SH-SY5Y (cell line): Measurements from ENCODE around the gene PIK3C2G.

Source experiments
- GATA2 ChIP-seq: IDR thresholded peaks from 2 replicates; pipeline ENCODE4 v1.6.1; 2011; ENCODE audit warnings: mild to moderate bottlenecking, low read depth, low read length
- GATA3 ChIP-seq: IDR thresholded peaks from 2 replicates; pipeline ENCODE4 v1.6.1; 2011; ENCODE audit warnings: low read depth, mild to moderate bottlenecking, low read length, moderate library complexity

DNA sequence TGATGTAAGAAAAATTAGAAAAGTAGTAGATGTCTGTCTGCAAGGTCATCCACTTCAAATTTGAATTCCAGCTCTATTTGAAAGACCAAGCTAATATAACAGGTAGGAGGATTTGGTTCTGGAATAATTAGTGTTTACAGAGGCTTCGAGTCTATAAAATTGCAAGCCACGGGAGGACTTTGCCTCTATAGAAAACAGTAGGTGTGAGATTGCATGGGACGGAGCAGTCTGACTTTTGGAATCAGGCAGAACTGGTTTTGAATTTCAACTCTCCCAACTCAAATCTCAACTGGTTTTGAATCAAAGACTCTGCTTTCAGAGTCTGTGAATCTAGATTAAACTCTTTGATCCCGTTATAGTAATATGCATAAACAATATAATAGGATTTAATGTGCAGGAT is 82.4 kb downstream of the PIK3C2G start:
- TF ChIP-seq GATA2 (no peak), GATA3 (no peak)
